PC-9 (cell line): ENCODE measurements around the gene IL20. TPM values are rescaled to one million over a fixed set of nuclear protein-coding genes. Genes with fewer than 3 reads are reported as not detected.

Source experiments
- BruUV-seq: library from RNA; stranded (reverse); fragments of 400-500 nt; replicated peaks from 2 replicates; lab custom pipeline; 2021; lab: Mats Ljungman, UMichigan
- CTCF ChIA-PET: fragments of 300-600 bp; sonication (Branson Sonifier 250); formaldehyde crosslinking; loops from one replicate; lab custom pipeline; 2022; ENCODE audit warnings: antibody characterized with exemption; lab: Charles Lee
- POLR2A ChIA-PET: fragments of 300-600 bp; sonication (Branson Sonifier 250); formaldehyde crosslinking; loops from one replicate; lab custom pipeline; 2022; ENCODE audit warnings: antibody characterized with exemption; ENCODE audit not compliant: unreplicated experiment; lab: Charles Lee
- DNase-seq, 2 experiments: peaks; one replicate each; pipeline versions ENCODE4 v3.0.0 to v3.0.0-alpha.2; 2015 to 2022; ENCODE audit warnings: mixed read lengths in 1 of 2
- H2AFZ ChIP-seq: fragments of 200-600 bp; sonication (generic); 2 replicates; pipeline ENCODE4 v1.8.1; 2017; ENCODE audit warnings: antibody characterized with exemption
- H3F3A ChIP-seq: fragments of 200-600 bp; sonication (generic); 2 replicates; pipeline ENCODE4 v1.8.1; 2017; ENCODE audit warnings: antibody characterized with exemption, mild to moderate bottlenecking, low read depth; ENCODE audit not compliant: insufficient read depth
- H3K27ac ChIP-seq: fragments of 200-600 bp; sonication (generic); 2 replicates; pipeline ENCODE4 v1.6.1; 2016; ENCODE audit warnings: mixed run types
- H3K27me3 ChIP-seq: fragments of 200-600 bp; sonication (generic); 2 replicates; pipeline ENCODE4 v1.6.1; 2016; ENCODE audit warnings: low read depth, mixed run types; ENCODE audit not compliant: insufficient read depth
- H3K36me3 ChIP-seq: fragments of 200-600 bp; sonication (generic); 2 replicates; pipeline ENCODE4 v1.6.1; 2016; ENCODE audit warnings: low read depth, mixed run types
- H3K4me1 ChIP-seq: fragments of 200-600 bp; sonication (generic); replicated peaks from 2 replicates; pipeline ENCODE4 v1.6.1; 2016; ENCODE audit warnings: mixed run types; ENCODE audit not compliant: insufficient read depth
- H3K4me2 ChIP-seq: fragments of 200-600 bp; sonication (generic); 2 replicates; pipeline ENCODE4 v1.6.1; 2017; ENCODE audit warnings: mixed run types
- H3K4me3 ChIP-seq: fragments of 200-600 bp; sonication (generic); 2 replicates; pipeline ENCODE4 v1.6.1; 2016; ENCODE audit warnings: mixed run types
- H3K79me2 ChIP-seq: fragments of 200-600 bp; sonication (generic); 2 replicates; pipeline ENCODE4 v1.6.1; 2017; ENCODE audit warnings: low read depth, mixed run types
- H3K9me2 ChIP-seq: fragments of 200-600 bp; sonication (generic); 2 replicates; pipeline ENCODE4 v1.8.1; 2017; ENCODE audit warnings: mild to moderate bottlenecking; ENCODE audit not compliant: insufficient read depth
- H3K9me3 ChIP-seq: fragments of 200-600 bp; sonication (generic); 2 replicates; pipeline ENCODE4 v1.8.1; 2016; ENCODE audit warnings: low read depth; ENCODE audit not compliant: insufficient read depth
- H4K20me1 ChIP-seq: fragments of 200-600 bp; sonication (generic); 2 replicates; pipeline ENCODE4 v1.8.1; 2017; ENCODE audit not compliant: insufficient read depth
- EZH2 ChIP-seq: fragments of 200-600 bp; sonication (generic); IDR thresholded peaks from 2 replicates; pipeline ENCODE4 v1.8.0; 2017; ENCODE audit warnings: antibody characterized with exemption, low read depth
- intact Hi-C: fragments of 100-400 bp; cut with micrococcal nuclease; formaldehyde crosslinking; loops from one replicate; pipeline ENCODE4 v1.10.0; 2022; ENCODE audit not compliant: unreplicated experiment
- total RNA-seq: library from RNA; stranded (reverse); gene quantifications from 2 replicates; pipeline ENCODE4 v1.2.3, GENCODE V29; 2021
- TF ChIP-seq, protein P1 (sequence below): fragments of 200-600 bp; sonication (generic); conservative IDR thresholded peaks from 2 replicates; pipeline ENCODE4 v1.6.1; 2017; ENCODE audit warnings: mixed run types, antibody characterized with exemption, mild to moderate bottlenecking, moderate library complexity

IL20 gene
- total RNA-seq, 1 experiment from 2014 or later = not detected

DNA sequence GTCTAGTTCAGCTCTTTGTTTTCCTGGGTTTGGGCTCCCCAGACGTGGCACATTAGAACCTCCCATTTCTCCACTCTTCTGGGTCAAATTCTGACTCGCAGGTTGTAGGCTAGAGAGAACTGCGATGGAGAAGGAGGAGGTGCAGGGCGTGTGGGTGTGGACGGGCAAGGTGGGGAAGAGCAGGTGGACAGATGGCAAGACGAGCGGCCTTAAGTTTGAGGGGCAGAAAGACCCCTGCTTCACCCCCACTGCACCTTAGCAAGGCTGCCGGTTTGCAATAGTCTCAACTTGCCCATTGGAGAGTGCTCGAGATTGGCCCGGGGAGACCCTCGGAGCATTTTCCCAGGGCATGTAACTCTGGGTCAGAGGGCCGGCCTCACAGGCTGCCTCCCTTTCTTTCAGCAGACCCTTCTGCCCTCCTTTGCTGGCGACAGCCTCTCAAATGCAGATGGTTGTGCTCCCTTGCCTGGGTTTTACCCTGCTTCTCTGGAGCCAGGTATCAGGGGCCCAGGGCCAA, 33.5 kb downstream of the IL20 start:
- CTCF ChIA-PET = interaction anchor here (0.6 kb wide), 1 partner anchor 10 kb away, joined by 5 read pairs; no protein-coding TSS in a partner anchor

DNA sequence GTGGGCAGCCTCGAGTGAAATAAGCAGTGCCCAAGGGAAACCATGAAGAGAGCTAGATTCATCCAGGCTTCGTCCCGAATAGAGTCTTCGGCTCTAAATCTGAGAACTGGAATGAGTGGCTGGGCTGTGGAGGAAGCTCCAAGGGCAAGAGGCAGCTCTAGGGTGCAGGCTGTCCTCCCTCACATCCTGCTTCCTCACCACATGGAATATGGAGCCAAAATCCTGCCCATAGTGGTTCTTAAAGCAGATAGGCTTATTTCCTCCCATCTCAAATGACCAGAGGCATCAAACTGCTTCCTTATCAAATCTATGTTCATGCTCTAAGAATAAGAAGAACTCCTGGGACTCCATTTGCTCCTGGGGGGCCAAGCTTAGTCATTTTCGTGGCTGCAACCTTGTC, 34.3 kb downstream of the IL20 start:
- Histone ChIP-seq H3F3A (peaks cover 21% of the 10 kb centered on the region; the same call in 1 of the 2 replicates), H2AFZ (no peak overlapping the region), H3K4me1 (peaks cover 34% of the 10 kb centered on the region), H3K4me3 (no peak overlapping the region), H3K9me3 (no peaks in the 10 kb centered on the region), H3K27ac (no peak overlapping the region), H3K9me2 (no peaks in the 10 kb centered on the region), H3K27me3 (no peaks in the 10 kb centered on the region), H3K4me2 (no peak overlapping the region), H3K79me2 (no peaks in the 10 kb centered on the region), H4K20me1 (no peaks in the 10 kb centered on the region), H3K36me3 (no peaks in the 10 kb centered on the region)
- no peak for DNase-seq
- intact Hi-C loops = no loop called here
- ChIA-PET POLR2A (no interaction called here), CTCF (no interaction called here)
- no peak for TF ChIP-seq EZH2
- TF ChIP-seq, protein P1, sequence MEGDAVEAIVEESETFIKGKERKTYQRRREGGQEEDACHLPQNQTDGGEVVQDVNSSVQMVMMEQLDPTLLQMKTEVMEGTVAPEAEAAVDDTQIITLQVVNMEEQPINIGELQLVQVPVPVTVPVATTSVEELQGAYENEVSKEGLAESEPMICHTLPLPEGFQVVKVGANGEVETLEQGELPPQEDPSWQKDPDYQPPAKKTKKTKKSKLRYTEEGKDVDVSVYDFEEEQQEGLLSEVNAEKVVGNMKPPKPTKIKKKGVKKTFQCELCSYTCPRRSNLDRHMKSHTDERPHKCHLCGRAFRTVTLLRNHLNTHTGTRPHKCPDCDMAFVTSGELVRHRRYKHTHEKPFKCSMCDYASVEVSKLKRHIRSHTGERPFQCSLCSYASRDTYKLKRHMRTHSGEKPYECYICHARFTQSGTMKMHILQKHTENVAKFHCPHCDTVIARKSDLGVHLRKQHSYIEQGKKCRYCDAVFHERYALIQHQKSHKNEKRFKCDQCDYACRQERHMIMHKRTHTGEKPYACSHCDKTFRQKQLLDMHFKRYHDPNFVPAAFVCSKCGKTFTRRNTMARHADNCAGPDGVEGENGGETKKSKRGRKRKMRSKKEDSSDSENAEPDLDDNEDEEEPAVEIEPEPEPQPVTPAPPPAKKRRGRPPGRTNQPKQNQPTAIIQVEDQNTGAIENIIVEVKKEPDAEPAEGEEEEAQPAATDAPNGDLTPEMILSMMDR = no peak
- BruUV-seq = no TSS peak

More for the DNA sequence above, 33.5 kb downstream of the IL20 start:
- BruUV-seq = no TSS peak
- H3K27me3 ChIP-seq = no peaks in the 10 kb centered on the region
- no peaks in the 10 kb centered on the region for H3K79me2 ChIP-seq
- no peaks in the 10 kb centered on the region for H3K36me3 ChIP-seq
- H3K9me3 ChIP-seq = no peaks in the 10 kb centered on the region
- no peak overlapping the region for H2AFZ ChIP-seq
- intact Hi-C loops = no loop called here
- peaks cover 15% of the 10 kb centered on the region; the same call in 1 of the 2 replicates for H3F3A ChIP-seq
- H4K20me1 ChIP-seq = no peaks in the 10 kb centered on the region
- peak overlapping the region; percentile 63 for H3K4me2 ChIP-seq
- TF ChIP-seq, protein P1 = no peak
- TF ChIP-seq EZH2 = no peak
- H3K27ac ChIP-seq = no peak overlapping the region; the same call in 1 of the 2 replicates
- H3K9me2 ChIP-seq = no peaks in the 10 kb centered on the region
- no peak for DNase-seq
- POLR2A ChIA-PET = no interaction called here
- peaks cover 37% of the 10 kb centered on the region for H3K4me1 ChIP-seq
- no peak overlapping the region for H3K4me3 ChIP-seq

DNA sequence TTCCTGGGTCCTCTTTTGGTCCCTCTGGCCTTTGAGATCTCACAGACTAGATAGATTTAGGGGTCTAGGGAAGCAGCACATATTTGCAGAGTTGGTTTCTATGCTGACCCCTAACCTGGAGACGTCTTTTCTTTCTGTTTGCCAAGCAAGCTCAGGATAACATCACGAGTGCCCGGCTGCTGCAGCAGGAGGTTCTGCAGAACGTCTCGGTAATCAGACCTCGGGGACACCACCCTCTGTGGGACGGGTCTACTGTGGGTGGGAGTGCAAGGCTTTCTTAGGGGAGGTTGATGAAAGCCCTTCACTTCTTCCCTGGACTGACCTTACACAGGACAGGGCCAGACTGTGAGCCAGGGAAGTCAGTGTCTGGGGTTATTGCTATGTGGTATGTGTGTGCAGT, 34.7 kb downstream of the IL20 start:
- Histone ChIP-seq H3K79me2 (no peaks in the 10 kb centered on the region), H3K27ac (no peak overlapping the region), H3K9me3 (no peaks in the 10 kb centered on the region), H3K4me1 (peaks cover 34% of the 10 kb centered on the region), H3K9me2 (no peaks in the 10 kb centered on the region), H3F3A (peaks cover 17% of the 10 kb centered on the region; the same call in 1 of the 2 replicates), H2AFZ (no peak overlapping the region), H3K36me3 (no peaks in the 10 kb centered on the region), H3K27me3 (no peaks in the 10 kb centered on the region), H3K4me3 (no peak overlapping the region), H3K4me2 (no peak overlapping the region), H4K20me1 (no peaks in the 10 kb centered on the region)
- ChIA-PET POLR2A (no interaction called here), CTCF (no interaction called here)
- intact Hi-C loops = no loop called here
- TF ChIP-seq EZH2 = no peak
- BruUV-seq = no TSS peak
- DNase-seq = no peak

DNA sequence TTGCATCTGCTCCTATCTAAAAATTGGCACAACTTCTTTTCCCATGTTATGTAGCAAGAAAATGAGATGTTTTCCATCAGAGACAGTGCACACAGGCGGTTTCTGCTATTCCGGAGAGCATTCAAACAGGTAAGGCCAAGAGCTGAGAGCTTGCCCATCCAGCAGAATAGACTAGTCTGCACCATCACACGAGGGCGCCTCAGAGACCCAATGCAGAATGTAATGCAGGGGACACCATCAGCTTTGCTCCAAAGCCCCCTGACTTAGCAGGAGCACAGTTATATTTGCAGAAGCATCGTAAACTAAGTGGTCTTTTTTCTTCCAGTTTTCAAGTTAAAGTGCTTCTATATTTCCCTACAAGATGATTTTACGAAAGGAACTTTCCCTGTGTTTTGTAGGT, 36.5 kb downstream of the IL20 start:
- DNase-seq = no peak
- Histone ChIP-seq H3K4me1 (peaks cover 28% of the 10 kb centered on the region), H3K27ac (no peak overlapping the region), H3K36me3 (no peaks in the 10 kb centered on the region), H2AFZ (no peak overlapping the region), H4K20me1 (no peaks in the 10 kb centered on the region), H3K79me2 (no peaks in the 10 kb centered on the region), H3K4me2 (no peak overlapping the region), H3K9me3 (no peaks in the 10 kb centered on the region), H3K27me3 (no peaks in the 10 kb centered on the region), H3F3A (peaks cover 13% of the 10 kb centered on the region; the same call in 1 of the 2 replicates), H3K4me3 (no peak overlapping the region), H3K9me2 (no peaks in the 10 kb centered on the region)
- no peak for TF ChIP-seq EZH2
- TF ChIP-seq, protein P1 = no peak
- BruUV-seq = no TSS peak
- intact Hi-C loops = no loop called here
- POLR2A ChIA-PET = no interaction called here
- CTCF ChIA-PET = no interaction called here
